ENCODE data around the gene LRRC9.
A peak's percentile ranks its signal among the peaks of the same experiment; 100 is the strongest.

LRRC9 gene

GRCh38 chr14:59919570-59920377, at the start of gene LRRC9:
TSS of gene LRRC9 (plus strand) at chr14:59920144.
- DNase-seq (ENCODE audit: low read depth) = no peak
- H3K4me3 ChIP-seq (ENCODE audit: low read depth, low read length) = peak within 1 kb of the TSS; percentile 48
- no peak for TF ChIP-seq CTCF (IDR thresholded peaks at IDR 0.05; ENCODE audit: low read depth, low read length, missing control alignments)

- DNase-seq (ENCODE audit: low read depth) = no peak
- no peak for TF ChIP-seq CTCF (IDR thresholded peaks at IDR 0.05; ENCODE audit: low read depth, low read length, missing control alignments)
- H3K4me3 ChIP-seq (ENCODE audit: low read depth, low read length) = peak within 1 kb of the TSS; percentile 47
Measured at GRCh38 chr14:59870277-59871165, 49.4 kb upstream of the LRRC9 start, which contains the start of gene RTN1. TSS of gene RTN1 (minus strand) at chr14:59870776. CDS start at chr14:59870630, 146 bp downstream.

GRCh38 chr14:59871166-59871495, 48.8 kb upstream of the LRRC9 start:
- peak overlapping the region; percentile 47; the same call in 1 of the 2 replicates for H3K4me3 ChIP-seq (ENCODE audit: low read depth, low read length)
- TF ChIP-seq CTCF (IDR thresholded peaks at IDR 0.05; ENCODE audit: low read depth, low read length, missing control alignments) = no peak
- no peak for DNase-seq (ENCODE audit: low read depth)

GRCh38 chr14:59882957-59883356, 37.0 kb upstream of the LRRC9 start:
- TF ChIP-seq CTCF (IDR thresholded peaks at IDR 0.05; ENCODE audit: low read depth, low read length, missing control alignments) = peak; percentile 44
- DNase-seq (ENCODE audit: low read depth) = no peak
- no peak overlapping the region for H3K4me3 ChIP-seq (ENCODE audit: low read depth, low read length)

- no peak overlapping the region for H3K4me3 ChIP-seq (ENCODE audit: low read depth, low read length)
- no peak for DNase-seq (ENCODE audit: low read depth)
- no peak for TF ChIP-seq CTCF (IDR thresholded peaks at IDR 0.05; ENCODE audit: low read depth, low read length, missing control alignments)
Measured at GRCh38 chr14:59890676-59891075, 29.3 kb upstream of the LRRC9 start.

- no peak for TF ChIP-seq CTCF (IDR thresholded peaks at IDR 0.05; ENCODE audit: low read depth, low read length, missing control alignments)
- no peak for DNase-seq (ENCODE audit: low read depth)
- H3K4me3 ChIP-seq (ENCODE audit: low read depth, low read length) = no peak overlapping the region
Measured at GRCh38 chr14:59895721-59896120, 24.2 kb upstream of the LRRC9 start.
